Gastroesophageal sphincter (tissue), 2 donors: ENCODE results near the gene EME1.

Experiments
- EP300 ChIP-seq: sonication (generic); formaldehyde crosslinking; IDR thresholded peaks from one replicate; pipeline ENCODE4 v1.6.1; 2017; ENCODE audit warnings: antibody characterized with exemption, mild to moderate bottlenecking
- POLR2A ChIP-seq, 2 donors: fragments of 450-650 bp; IDR thresholded peaks; one replicate each; pipeline ENCODE4 v1.6.1; 2017; ENCODE audit warnings: antibody characterized with exemption in 2 of 2, mild to moderate bottlenecking in 2 of 2, moderate library complexity in 1 of 2

DNA sequence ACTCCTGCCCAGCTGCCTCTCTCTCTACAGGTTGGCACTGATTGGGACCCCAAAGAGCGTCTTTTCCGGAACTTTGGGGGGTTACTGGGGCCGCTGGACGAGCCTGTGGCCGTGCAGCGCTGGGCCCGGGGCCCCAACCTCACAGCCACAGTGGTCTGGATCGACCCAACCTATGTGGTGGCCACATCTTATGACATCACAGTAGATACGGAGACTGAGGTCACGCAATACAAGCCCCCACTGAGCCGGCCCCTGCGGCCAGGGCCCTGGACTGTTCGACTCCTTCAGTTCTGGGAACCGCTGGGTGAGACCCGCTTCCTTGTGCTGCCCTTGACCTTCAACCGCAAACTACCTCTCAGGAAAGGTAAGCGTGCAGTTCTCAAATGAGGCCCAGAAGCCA lies 14.9 kb upstream of the EME1 start:
- TF ChIP-seq POLR2A (IDR thresholded peaks at IDR 0.05) (no peak), EP300 (no peak)
